Chondrocyte (in vitro differentiated cells): ENCODE measurements around the gene HMGCS2. TPM values are rescaled to one million over a fixed set of nuclear protein-coding genes. Genes with fewer than 3 reads are reported as not detected.
"Not testable (repeated sequence)": the region's sequence is repeated elsewhere in the genome, so short reads cannot be mapped to it uniquely, and the experiment has no call there.

Experiments
- DNase-seq: peaks from one replicate; pipeline ENCODE4 v3.0.0; 2021; ENCODE audit warnings: mixed read lengths, low spot score
- H3K27ac Mint-ChIP-seq: one replicate; pipeline ENCODE4 v1.8.0; 2021; ENCODE audit warnings: mild to moderate bottlenecking, moderate library complexity, mixed read lengths; ENCODE audit not compliant: unreplicated experiment
- H3K27me3 Mint-ChIP-seq: 2 replicates; pipeline ENCODE4 v1.8.0; 2021; ENCODE audit warnings: low read depth, mixed read lengths
- H3K36me3 Mint-ChIP-seq: 2 replicates; pipeline ENCODE4 v1.8.0; 2021; ENCODE audit warnings: low read depth, mixed read lengths
- H3K4me1 Mint-ChIP-seq: 2 replicates; pipeline ENCODE4 v1.8.0; 2021; ENCODE audit warnings: low read depth, mild to moderate bottlenecking, mixed read lengths
- H3K4me3 Mint-ChIP-seq: one replicate; pipeline ENCODE4 v1.8.0; 2021; ENCODE audit warnings: mild to moderate bottlenecking, moderate library complexity, mixed read lengths; ENCODE audit not compliant: unreplicated experiment
- H3K9me3 Mint-ChIP-seq: 2 replicates; pipeline ENCODE4 v1.8.0; 2021; ENCODE audit warnings: low read depth, mixed read lengths
- total RNA-seq: library from RNA; stranded (reverse); gene quantifications from 3 replicates; pipeline ENCODE4 v1.2.1, GENCODE V29; 2021
- TF ChIP-seq, protein P1 (sequence below): fragments of 200-600 bp; sonication (generic); IDR thresholded peaks from 2 replicates; pipeline ENCODE4 v1.5.0; 2021; ENCODE audit warnings: antibody characterized with exemption, mild to moderate bottlenecking, moderate library complexity

The HMGCS2 gene
- total RNA-seq, 1 donor from 2014 or later = not detected

DNA sequence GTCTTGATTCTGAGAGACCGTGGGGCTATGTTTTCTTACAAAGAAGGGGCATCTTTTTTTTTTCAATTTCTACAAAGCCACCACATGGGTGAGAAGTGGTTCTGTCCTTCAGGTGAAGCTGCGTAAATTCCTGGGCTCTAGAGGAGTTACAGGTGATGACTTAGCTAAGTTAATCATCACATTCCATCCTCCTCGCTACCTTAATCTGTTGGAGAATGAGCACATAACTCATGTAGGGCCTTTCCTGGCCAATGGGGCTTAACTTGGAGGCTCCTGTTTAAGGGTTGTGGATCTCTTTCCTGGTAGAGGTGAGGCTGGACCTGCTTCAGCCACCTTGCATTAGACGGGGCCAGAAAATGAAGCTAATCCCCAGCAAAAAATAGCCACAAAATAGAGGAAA is 22.7 kb upstream of the HMGCS2 start:
- Mint-ChIP-seq H3K4me1 (no peaks in the 10 kb centered on the region), H3K27me3 (peaks cover 5% of the 10 kb centered on the region), H3K36me3 (no peaks in the 10 kb centered on the region), H3K9me3 (peaks cover 1% of the 10 kb centered on the region), H3K27ac (no peak overlapping the region), H3K4me3 (no peak overlapping the region)
- DNase-seq = no peak
- TF ChIP-seq, protein P1, sequence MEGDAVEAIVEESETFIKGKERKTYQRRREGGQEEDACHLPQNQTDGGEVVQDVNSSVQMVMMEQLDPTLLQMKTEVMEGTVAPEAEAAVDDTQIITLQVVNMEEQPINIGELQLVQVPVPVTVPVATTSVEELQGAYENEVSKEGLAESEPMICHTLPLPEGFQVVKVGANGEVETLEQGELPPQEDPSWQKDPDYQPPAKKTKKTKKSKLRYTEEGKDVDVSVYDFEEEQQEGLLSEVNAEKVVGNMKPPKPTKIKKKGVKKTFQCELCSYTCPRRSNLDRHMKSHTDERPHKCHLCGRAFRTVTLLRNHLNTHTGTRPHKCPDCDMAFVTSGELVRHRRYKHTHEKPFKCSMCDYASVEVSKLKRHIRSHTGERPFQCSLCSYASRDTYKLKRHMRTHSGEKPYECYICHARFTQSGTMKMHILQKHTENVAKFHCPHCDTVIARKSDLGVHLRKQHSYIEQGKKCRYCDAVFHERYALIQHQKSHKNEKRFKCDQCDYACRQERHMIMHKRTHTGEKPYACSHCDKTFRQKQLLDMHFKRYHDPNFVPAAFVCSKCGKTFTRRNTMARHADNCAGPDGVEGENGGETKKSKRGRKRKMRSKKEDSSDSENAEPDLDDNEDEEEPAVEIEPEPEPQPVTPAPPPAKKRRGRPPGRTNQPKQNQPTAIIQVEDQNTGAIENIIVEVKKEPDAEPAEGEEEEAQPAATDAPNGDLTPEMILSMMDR = no peak

DNA sequence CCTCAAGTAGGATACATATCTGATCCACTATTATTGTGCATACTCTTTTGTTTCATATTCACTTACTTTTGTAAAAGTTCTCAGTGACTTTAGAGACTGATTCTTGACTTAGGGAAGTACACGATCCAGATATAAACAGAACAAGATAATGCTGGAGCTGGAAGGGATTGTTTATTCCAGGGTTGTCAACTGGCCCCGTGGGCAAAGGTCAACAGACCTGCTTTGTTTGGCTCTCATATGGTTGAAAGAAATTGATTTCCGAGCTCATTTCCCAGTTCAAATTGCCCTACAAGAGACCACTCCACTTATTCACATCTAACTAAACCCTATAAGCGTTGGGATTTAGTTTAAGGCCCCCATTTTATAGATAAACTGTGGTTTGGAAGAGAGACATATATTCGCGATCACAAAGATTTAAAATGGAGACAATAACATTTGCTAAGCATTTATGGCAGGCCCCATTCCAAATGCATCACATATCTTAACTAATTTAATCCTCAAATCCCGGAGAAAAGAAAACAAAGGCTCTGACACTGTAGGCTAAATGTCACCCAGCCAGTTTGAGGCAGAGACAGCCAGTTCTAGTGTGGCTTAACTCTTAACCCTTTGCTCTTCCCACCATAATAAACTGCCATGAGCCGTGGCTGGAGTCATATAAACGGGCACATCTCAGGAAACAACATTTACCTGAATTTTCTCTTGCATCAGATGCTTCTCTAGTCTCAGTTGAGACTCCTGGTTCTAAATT is 21.9 kb upstream of the HMGCS2 start:
- Mint-ChIP-seq H3K36me3 (no peaks in the 10 kb centered on the region), H3K4me3 (no peak overlapping the region), H3K9me3 (peaks cover 6% of the 10 kb centered on the region), H3K27me3 (peaks cover 5% of the 10 kb centered on the region), H3K27ac (no peak overlapping the region), H3K4me1 (no peaks in the 10 kb centered on the region)
- DNase-seq = no peak
- TF ChIP-seq, protein P1 = no peak

DNA sequence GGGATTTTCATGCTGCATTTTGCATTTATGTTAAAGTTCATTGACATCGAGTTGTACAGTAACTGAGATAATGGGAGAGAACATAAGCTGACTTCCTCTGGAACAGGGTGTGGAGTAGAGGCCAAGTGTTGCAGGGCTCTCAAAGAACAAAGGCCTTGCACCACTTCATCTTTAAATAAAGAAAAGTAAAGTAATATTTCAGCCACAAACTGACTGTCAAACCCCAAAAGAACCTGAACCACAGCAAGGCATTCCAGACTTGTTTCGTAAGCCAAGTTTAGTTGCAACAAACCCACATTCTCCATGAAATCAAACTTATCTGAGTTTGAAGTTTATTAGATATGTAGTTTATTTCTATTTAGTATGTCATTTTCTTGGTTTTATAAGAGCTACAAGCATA is 19.1 kb upstream of the HMGCS2 start:
- TF ChIP-seq, protein P1 = no peak
- DNase-seq = no peak
- Mint-ChIP-seq H3K27ac (no peak overlapping the region), H3K27me3 (peaks cover 13% of the 10 kb centered on the region), H3K4me1 (no peaks in the 10 kb centered on the region), H3K9me3 (peaks cover 6% of the 10 kb centered on the region), H3K4me3 (no peak overlapping the region), H3K36me3 (no peaks in the 10 kb centered on the region)

DNA sequence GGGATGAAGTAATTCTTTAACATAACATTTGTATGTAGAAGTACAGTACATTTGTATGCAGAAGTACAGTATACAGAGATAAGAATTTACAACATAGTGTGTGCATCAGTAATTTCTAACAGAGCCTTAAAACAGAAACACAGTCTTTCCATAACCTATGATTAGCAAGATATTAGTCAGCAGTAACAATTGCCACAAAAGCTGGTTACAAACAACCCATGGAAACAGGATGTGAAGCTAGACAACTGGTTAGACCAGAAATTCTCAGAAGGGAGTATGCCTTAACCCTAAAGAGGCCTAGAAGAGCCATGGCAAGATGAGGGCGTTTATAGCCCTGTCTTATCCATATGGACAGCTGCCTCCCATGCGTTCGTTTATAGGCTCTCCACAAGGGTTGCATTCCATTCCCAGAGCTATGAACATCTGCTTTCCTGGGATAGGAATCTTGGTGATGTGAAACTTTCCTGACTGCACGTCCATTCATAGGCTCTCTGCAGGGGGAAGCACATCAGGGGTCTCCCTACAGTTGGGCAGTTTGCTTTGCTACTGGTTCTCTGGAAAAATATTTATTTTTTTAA is 17.9 kb upstream of the HMGCS2 start:
- DNase-seq, H3K27ac Mint-ChIP-seq, H3K4me1 Mint-ChIP-seq, H3K4me3 Mint-ChIP-seq, H3K36me3 Mint-ChIP-seq, H3K9me3 Mint-ChIP-seq: not testable (repeated sequence)
- H3K27me3 Mint-ChIP-seq = peaks cover 15% of the 10 kb centered on the region

DNA sequence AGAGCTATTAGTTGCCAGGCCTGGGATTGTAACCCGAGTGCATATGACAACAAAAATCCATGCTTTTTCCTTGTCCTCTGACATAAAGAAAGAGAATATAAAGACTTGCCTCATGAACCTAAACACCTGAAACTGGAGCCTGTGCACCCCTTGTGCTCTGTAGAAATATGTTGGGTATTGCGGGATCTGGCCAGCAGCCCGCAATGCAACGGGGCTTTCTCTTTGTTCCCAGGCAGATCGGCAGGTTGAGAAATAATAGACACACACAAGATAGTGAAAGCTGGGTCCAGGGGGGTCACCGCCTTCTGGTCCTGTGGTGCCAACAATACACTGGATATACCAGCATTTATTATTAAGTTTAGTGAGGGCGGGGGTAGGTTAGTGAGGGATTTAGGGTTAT is 17.3 kb upstream of the HMGCS2 start:
- peaks cover 15% of the 10 kb centered on the region for H3K27me3 Mint-ChIP-seq
- not testable (repeated sequence) for H3K4me1 Mint-ChIP-seq, H3K27ac Mint-ChIP-seq, DNase-seq, H3K36me3 Mint-ChIP-seq, H3K9me3 Mint-ChIP-seq, H3K4me3 Mint-ChIP-seq

DNA sequence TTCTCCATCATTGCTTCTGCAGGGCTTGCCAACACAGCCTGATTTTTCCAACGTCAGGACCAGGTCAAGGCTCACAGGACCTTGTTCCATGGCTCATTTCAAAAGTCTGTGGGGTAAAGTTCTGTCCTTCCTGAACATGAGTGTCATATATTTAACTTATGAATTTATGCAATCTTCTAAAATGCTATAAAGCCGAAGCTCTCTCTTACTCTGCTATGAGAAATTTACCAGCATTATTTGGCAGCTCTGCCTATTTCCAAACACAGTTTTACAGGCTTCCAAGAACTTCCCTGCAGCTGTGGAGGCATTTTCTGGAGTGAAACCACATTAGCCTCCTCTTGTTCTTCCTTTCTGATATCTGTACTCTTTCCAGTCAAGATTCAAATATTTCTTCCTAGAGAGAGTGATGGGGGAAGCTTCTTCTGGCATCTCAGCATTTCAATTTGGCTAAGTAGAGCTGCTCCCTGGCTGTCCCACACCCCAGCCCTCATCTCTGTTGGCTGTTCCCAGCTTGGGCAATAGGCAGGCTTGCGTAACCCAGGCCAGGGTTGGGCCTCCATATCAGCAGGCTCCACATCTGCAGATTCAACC is 15.6 kb upstream of the HMGCS2 start:
- DNase-seq = no peak
- Mint-ChIP-seq H3K4me1 (no peaks in the 10 kb centered on the region), H3K36me3 (no peaks in the 10 kb centered on the region), H3K27ac (no peak overlapping the region), H3K9me3 (peaks cover 6% of the 10 kb centered on the region), H3K4me3 (no peak overlapping the region), H3K27me3 (peaks cover 21% of the 10 kb centered on the region)
- TF ChIP-seq, protein P1 = no peak
